ENCODE results near the gene KAZN.

The KAZN gene

GRCh38 chr1:15008783-15009729, 410.6 kb downstream of the KAZN start:
- no peak overlapping the region for H3K4me3 ChIP-seq (ENCODE audit: low read depth, low read length)
- peak; percentile 92 for DNase-seq (ENCODE audit: low read depth)
- TF ChIP-seq, protein P1, sequence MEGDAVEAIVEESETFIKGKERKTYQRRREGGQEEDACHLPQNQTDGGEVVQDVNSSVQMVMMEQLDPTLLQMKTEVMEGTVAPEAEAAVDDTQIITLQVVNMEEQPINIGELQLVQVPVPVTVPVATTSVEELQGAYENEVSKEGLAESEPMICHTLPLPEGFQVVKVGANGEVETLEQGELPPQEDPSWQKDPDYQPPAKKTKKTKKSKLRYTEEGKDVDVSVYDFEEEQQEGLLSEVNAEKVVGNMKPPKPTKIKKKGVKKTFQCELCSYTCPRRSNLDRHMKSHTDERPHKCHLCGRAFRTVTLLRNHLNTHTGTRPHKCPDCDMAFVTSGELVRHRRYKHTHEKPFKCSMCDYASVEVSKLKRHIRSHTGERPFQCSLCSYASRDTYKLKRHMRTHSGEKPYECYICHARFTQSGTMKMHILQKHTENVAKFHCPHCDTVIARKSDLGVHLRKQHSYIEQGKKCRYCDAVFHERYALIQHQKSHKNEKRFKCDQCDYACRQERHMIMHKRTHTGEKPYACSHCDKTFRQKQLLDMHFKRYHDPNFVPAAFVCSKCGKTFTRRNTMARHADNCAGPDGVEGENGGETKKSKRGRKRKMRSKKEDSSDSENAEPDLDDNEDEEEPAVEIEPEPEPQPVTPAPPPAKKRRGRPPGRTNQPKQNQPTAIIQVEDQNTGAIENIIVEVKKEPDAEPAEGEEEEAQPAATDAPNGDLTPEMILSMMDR (conservative IDR thresholded peaks at IDR 0.05; ENCODE audit: low read depth, low read length) = no peak

- TF ChIP-seq, protein P1 (conservative IDR thresholded peaks at IDR 0.05; ENCODE audit: low read depth, low read length) = no peak
- H3K4me3 ChIP-seq (ENCODE audit: low read depth, low read length) = no peak overlapping the region
- DNase-seq (ENCODE audit: low read depth) = no peak
Measured at GRCh38 chr1:15011160-15011559, 412.7 kb downstream of the KAZN start.

DNA sequence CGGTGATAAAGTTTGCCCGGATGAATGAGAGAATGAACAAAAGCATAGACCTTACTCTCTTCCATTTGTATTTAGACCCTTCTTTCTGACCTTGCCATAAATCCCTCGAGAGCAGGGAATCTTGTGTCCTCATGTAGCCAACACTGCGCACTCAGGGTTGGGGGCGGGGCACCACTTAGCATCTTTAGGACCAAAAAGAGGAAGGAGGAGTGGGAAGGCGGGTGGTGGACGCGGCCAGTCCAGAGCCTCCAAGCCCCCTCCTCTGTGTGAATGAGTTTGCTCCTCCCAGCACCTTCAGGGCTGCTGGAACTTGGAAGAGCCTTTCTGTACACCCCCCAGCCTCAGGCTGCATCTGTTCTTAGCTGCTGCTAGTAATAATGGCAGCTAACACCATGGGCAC, 413.2 kb downstream of the KAZN start:
- DNase-seq (ENCODE audit: low read depth) = no peak
- TF ChIP-seq, protein P1 (conservative IDR thresholded peaks at IDR 0.05; ENCODE audit: low read depth, low read length) = no peak
- no peak overlapping the region for H3K4me3 ChIP-seq (ENCODE audit: low read depth, low read length)

- TF ChIP-seq, protein P1 (conservative IDR thresholded peaks at IDR 0.05; ENCODE audit: low read depth, low read length) = no peak
Measured at GRCh38 chr1:15012822-15013221, 414.3 kb downstream of the KAZN start.

GRCh38 chr1:15013767-15014166, 415.3 kb downstream of the KAZN start:
- no peak overlapping the region for H3K4me3 ChIP-seq (ENCODE audit: low read depth, low read length)
- TF ChIP-seq, protein P1 (conservative IDR thresholded peaks at IDR 0.05; ENCODE audit: low read depth, low read length) = no peak

More at GRCh38 chr1:15012822-15013221, 414.3 kb downstream of the KAZN start:
- H3K4me3 ChIP-seq (ENCODE audit: low read depth, low read length) = no peak overlapping the region
- DNase-seq (ENCODE audit: low read depth) = no peak

GRCh38 chr1:15014516-15014915, 416.0 kb downstream of the KAZN start:
- TF ChIP-seq, protein P1 (conservative IDR thresholded peaks at IDR 0.05; ENCODE audit: low read depth, low read length) = no peak
- H3K4me3 ChIP-seq (ENCODE audit: low read depth, low read length) = no peak overlapping the region
- DNase-seq (ENCODE audit: low read depth) = no peak

More at GRCh38 chr1:15013767-15014166, 415.3 kb downstream of the KAZN start:
- DNase-seq (ENCODE audit: low read depth) = no peak

Measured in choroid plexus epithelial cell (primary cell).